ENCODE data around the gene ITPRID2. TPM values are rescaled to one million over a fixed set of nuclear protein-coding genes. Genes with fewer than 3 reads are reported as not detected.

Gene ITPRID2
- total RNA-seq, 2 experiments from 2014 or later = 42.5 to 50.8 TPM

GRCh38 chr2:181918188-181918587 lies 26.7 kb downstream of the ITPRID2 start:
- no peak for DNase-seq
- intact Hi-C loops (cut with micrococcal nuclease) = no loop called here

GRCh38 chr2:181923121-181923520 lies 31.6 kb downstream of the ITPRID2 start:
- Mint-ChIP-seq H3K9me3 (no peaks in the 10 kb centered on the region), H3K27ac (no peak overlapping the region), H3K4me1 (ENCODE audit: low read depth) (no peaks in the 10 kb centered on the region), H3K27me3 (no peaks in the 10 kb centered on the region), H3K36me3 (ENCODE audit: low read depth) (peaks cover 38% of the 10 kb centered on the region), H3K4me3 (no peak overlapping the region)
- ATAC-seq (no peak), DNase-seq (no peak)
- no peak for TF ChIP-seq CTCF (IDR thresholded peaks at IDR 0.05)
- ChIA-PET POLR2A (no interaction called here), CTCF (interaction anchor here (1.2 kb wide), 1 partner anchor 32 kb away, joined by 4 read pairs; no protein-coding TSS in a partner anchor)
- intact Hi-C loops (cut with micrococcal nuclease) = no loop called here

More at GRCh38 chr2:181918188-181918587, 26.7 kb downstream of the ITPRID2 start:
- TF ChIP-seq CTCF (IDR thresholded peaks at IDR 0.05) = no peak
- Mint-ChIP-seq H3K27ac (no peak overlapping the region), H3K27me3 (no peaks in the 10 kb centered on the region), H3K36me3 (ENCODE audit: low read depth) (peaks cover 36% of the 10 kb centered on the region), H3K4me1 (ENCODE audit: low read depth) (no peaks in the 10 kb centered on the region), H3K9me3 (no peaks in the 10 kb centered on the region), H3K4me3 (no peak overlapping the region)
- ATAC-seq = no peak
- CTCF ChIA-PET = no interaction called here
- POLR2A ChIA-PET = no interaction called here

- POLR2A ChIA-PET = no interaction called here
- H3K27me3 Mint-ChIP-seq = no peaks in the 10 kb centered on the region
- H3K4me1 Mint-ChIP-seq (ENCODE audit: low read depth) = no peaks in the 10 kb centered on the region
- peaks cover 34% of the 10 kb centered on the region for H3K36me3 Mint-ChIP-seq (ENCODE audit: low read depth)
- CTCF ChIA-PET = interaction anchor here (1.0 kb wide), 1 partner anchor 33 kb away, joined by 3 read pairs; no protein-coding TSS in a partner anchor
- TF ChIP-seq CTCF (IDR thresholded peaks at IDR 0.05) = no peak
- ATAC-seq = no peak
- intact Hi-C loops (cut with micrococcal nuclease) = no loop called here
- H3K9me3 Mint-ChIP-seq = no peaks in the 10 kb centered on the region
- no peak overlapping the region for H3K4me3 Mint-ChIP-seq
- no peak for DNase-seq
- no peak overlapping the region for H3K27ac Mint-ChIP-seq
Measured at GRCh38 chr2:181924336-181924735, 32.8 kb downstream of the ITPRID2 start.

- DNase-seq = no peak
- Mint-ChIP-seq H3K4me1 (ENCODE audit: low read depth) (no peaks in the 10 kb centered on the region), H3K4me3 (no peak overlapping the region), H3K9me3 (no peaks in the 10 kb centered on the region), H3K27ac (no peak overlapping the region), H3K27me3 (no peaks in the 10 kb centered on the region), H3K36me3 (ENCODE audit: low read depth) (peaks cover 10% of the 10 kb centered on the region)
- CTCF ChIA-PET = no interaction called here
- TF ChIP-seq CTCF (IDR thresholded peaks at IDR 0.05) = no peak
- intact Hi-C loops (cut with micrococcal nuclease) = no loop called here
- no peak for ATAC-seq
- POLR2A ChIA-PET = no interaction called here
Measured at GRCh38 chr2:181934694-181935093, 43.2 kb downstream of the ITPRID2 start.

GRCh38 chr2:181937473-181937872 lies 45.9 kb downstream of the ITPRID2 start:
- Mint-ChIP-seq H3K4me3 (no peak overlapping the region), H3K36me3 (ENCODE audit: low read depth) (no peaks in the 10 kb centered on the region), H3K27ac (no peak overlapping the region), H3K9me3 (no peaks in the 10 kb centered on the region), H3K27me3 (peaks cover 3% of the 10 kb centered on the region), H3K4me1 (ENCODE audit: low read depth) (no peaks in the 10 kb centered on the region)
- ChIA-PET CTCF (interaction anchor here (2.1 kb wide), 1 partner anchor 17 kb away, joined by 11 read pairs; no protein-coding TSS in a partner anchor), POLR2A (no interaction called here)
- intact Hi-C loops (cut with micrococcal nuclease) = no loop called here
- ATAC-seq (no peak), DNase-seq (no peak)
- TF ChIP-seq CTCF (IDR thresholded peaks at IDR 0.05) = no peak

All from activated CD8-positive, alpha-beta T cell treated with anti-CD3 and anti-CD28 coated beads for 36 hours (primary cell).